K562 (cell line): ENCODE data around the gene PLPP7. TPM values are rescaled to one million over a fixed set of nuclear protein-coding genes. Genes with fewer than 3 reads are reported as not detected.

ENCODE experiments used
- CHD7 ChIP-seq: fragments of 200-600 bp; sonication (generic); IDR thresholded peaks from one replicate; pipeline ENCODE4 v1.6.1; 2012; ENCODE audit warnings: mild to moderate bottlenecking, low read depth, low read length, inconsistent platforms
- HCFC1 ChIP-seq: IDR thresholded peaks from 2 replicates; pipeline ENCODE4 v1.6.1; 2012; ENCODE audit warnings: low read depth, low read length, improper control_type of control experiment
- KLF1 ChIP-seq: fragments of 450-650 bp; IDR thresholded peaks from 2 replicates; pipeline ENCODE4 v1.6.1; 2016; ENCODE audit warnings: missing genetic modification characterization, missing compliant biosample characterization
- MEIS2 ChIP-seq: fragments of 450-650 bp; IDR thresholded peaks from 2 replicates; pipeline ENCODE4 v1.6.1; 2014; ENCODE audit warnings: mild to moderate bottlenecking; ENCODE audit not compliant: partially characterized antibody
- PML ChIP-seq: IDR thresholded peaks from 2 replicates; pipeline ENCODE4 v1.6.1; 2012; ENCODE audit warnings: low read length, inconsistent platforms
- PTRF ChIP-seq: fragments of 450-650 bp; IDR thresholded peaks from 2 replicates; pipeline ENCODE4 v1.6.1; 2016; ENCODE audit warnings: mild to moderate bottlenecking, missing genetic modification characterization, missing compliant biosample characterization
- RAD21 ChIP-seq, 2 experiments: fragments of 250-450 bp in 1 of 2; fragments of 450-650 bp in 1 of 2; sonication (Bioruptor Pico) in 1 of 2; formaldehyde crosslinking in 1 of 2; IDR thresholded peaks in 1 of 2; conservative IDR thresholded peaks in 1 of 2; 2 replicates each; pipeline versions ENCODE4 v1.4.0 to v1.8.0; 2020 to 2022; ENCODE audit warnings: mild to moderate bottlenecking in 2 of 2, moderate library complexity in 1 of 2
- RNF2 ChIP-seq: sonication (generic); IDR thresholded peaks from 2 replicates; pipeline ENCODE4 v1.6.1; 2016
- STAG1 ChIP-seq: sonication (generic); formaldehyde crosslinking; IDR thresholded peaks from 2 replicates; pipeline ENCODE4 v1.5.0; 2020; ENCODE audit warnings: missing genetic modification reagents, borderline replicate concordance
- STAT5B ChIP-seq: fragments of 250-450 bp; sonication (Bioruptor Pico); IDR thresholded peaks from 2 replicates; pipeline ENCODE4 v1.8.0; 2021; ENCODE audit warnings: mild to moderate bottlenecking, inconsistent platforms
- ZNF551 ChIP-seq: fragments of 250-450 bp; sonication (Bioruptor Pico); IDR thresholded peaks from 2 replicates; pipeline ENCODE4 v1.5.0; 2021; ENCODE audit warnings: mild to moderate bottlenecking, moderate library complexity
- polyA plus RNA-seq, 8 experiments: library from polyadenylated mRNA; depleted of rRNA in 4 of 8; stranded (reverse) in 5 of 8; unstranded in 3 of 8; fragments of >200 nt; fragmentation: Nextera tagmentation in 2 of 8; fragmentation: Illumina TruSeq in 1 of 8; extraction: Ambion mirVana in 2 of 8; extraction: Trizol in 1 of 8; gene quantifications; 2 replicates each; pipeline versions ENCODE4 v1.2.1 to v1.2.3, GENCODE V29; 2011 to 2014; ENCODE audit warnings: inconsistent platforms in 1 of 8, missing spikeins in 1 of 8
- total RNA-seq, 7 experiments: library from RNA; depleted of rRNA in 6 of 7; stranded (reverse); fragments of >200 nt in 6 of 7; fragmentation: Illumina TruSeq in 2 of 7; extraction: Trizol in 2 of 7; gene quantifications; 2 replicates each; pipeline versions ENCODE4 v1.2.1 to v1.2.3, GENCODE V29; 2011 to 2021; ENCODE audit warnings: low replicate concordance in 1 of 7
- TF ChIP-seq, protein P1 (sequence below): sonication (generic); IDR thresholded peaks from 2 replicates; pipeline ENCODE4 v1.6.1; 2016
- TF ChIP-seq, protein P2 (sequence below): fragments of 250-450 bp; sonication (Bioruptor Pico); IDR thresholded peaks from 2 replicates; pipeline ENCODE4 v1.5.0; 2020; ENCODE audit warnings: mild to moderate bottlenecking

PLPP7 gene
- total and polyA plus RNA-seq, 9 of the 15 experiments (the other 6 are each of a cell fraction or from before 2014, with no cell fraction given) = 0.09 to 0.93 (median 0.18) TPM; not detected in 4

DNA sequence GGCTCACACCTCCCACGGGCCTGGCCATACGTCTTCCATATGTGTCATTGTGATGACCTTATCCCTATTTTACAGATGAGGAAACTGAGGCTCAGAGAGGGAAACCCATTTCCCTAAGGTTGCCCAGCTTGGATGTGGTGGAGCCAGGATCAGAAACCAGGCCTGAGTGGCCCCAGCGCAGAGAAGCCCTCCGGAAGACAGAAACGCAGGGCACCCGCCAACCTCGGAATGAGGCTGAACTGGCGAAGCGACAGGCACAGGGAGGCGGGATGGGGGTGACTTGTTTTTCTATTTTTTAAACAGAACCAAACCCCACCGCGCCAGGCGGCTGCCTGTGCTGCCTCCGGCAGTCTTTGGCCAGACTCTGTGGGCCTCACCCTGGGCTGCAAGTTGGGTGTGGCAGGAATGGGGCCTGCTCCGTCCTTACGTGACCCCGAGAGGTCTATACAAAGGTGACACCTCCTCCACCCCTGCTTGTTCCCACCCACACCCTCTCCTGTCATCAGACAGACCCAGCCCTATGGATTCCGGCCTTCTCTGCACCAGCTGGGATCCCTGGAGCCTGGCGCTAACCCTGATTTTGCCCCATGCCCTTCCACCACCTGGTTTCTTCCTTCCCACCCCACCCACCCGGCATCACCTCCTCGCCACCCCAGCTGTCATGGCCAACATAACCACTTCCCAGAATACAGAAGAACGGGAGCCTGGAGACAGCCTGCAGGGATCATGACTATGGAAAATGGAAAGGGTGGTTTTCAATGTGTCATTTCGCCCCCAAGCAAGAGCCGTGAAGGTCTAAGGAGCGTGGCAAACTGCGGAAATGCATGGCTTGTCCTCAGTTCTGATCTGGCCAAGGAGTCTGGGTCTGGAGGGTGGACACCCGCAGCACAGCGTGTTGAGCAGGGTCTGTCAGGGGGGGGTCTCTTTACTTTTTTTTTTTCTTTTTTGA is 23.6 kb downstream of the PLPP7 start (continued):
- TF ChIP-seq CHD7 (no peak), STAG1 (CRISPR knock-in tag) (no peak), HCFC1 (no peak), ZNF551 (CRISPR knock-in tag) (no peak), STAT5B (CRISPR knock-in tag) (no peak), KLF1 (tag) (peak; percentile 83), MEIS2 (no peak), RNF2 (no peak), PTRF (tag) (no peak), PML (no peak), RAD21 (CRISPR knock-in tag; conservative IDR thresholded peaks at IDR 0.05 in 1 of 2, IDR thresholded peaks at IDR 0.05 in 1 of 2) (no peak)
- TF ChIP-seq, protein P1, sequence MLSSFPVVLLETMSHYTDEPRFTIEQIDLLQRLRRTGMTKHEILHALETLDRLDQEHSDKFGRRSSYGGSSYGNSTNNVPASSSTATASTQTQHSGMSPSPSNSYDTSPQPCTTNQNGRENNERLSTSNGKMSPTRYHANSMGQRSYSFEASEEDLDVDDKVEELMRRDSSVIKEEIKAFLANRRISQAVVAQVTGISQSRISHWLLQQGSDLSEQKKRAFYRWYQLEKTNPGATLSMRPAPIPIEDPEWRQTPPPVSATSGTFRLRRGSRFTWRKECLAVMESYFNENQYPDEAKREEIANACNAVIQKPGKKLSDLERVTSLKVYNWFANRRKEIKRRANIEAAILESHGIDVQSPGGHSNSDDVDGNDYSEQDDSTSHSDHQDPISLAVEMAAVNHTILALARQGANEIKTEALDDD = no peak
- TF ChIP-seq, protein P2, sequence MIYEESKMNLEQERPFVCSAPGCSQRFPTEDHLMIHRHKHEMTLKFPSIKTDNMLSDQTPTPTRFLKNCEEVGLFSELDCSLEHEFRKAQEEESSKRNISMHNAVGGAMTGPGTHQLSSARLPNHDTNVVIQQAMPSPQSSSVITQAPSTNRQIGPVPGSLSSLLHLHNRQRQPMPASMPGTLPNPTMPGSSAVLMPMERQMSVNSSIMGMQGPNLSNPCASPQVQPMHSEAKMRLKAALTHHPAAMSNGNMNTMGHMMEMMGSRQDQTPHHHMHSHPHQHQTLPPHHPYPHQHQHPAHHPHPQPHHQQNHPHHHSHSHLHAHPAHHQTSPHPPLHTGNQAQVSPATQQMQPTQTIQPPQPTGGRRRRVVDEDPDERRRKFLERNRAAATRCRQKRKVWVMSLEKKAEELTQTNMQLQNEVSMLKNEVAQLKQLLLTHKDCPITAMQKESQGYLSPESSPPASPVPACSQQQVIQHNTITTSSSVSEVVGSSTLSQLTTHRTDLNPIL (CRISPR knock-in tag) = no peak
